Fibroblast of lung (primary cell): ENCODE measurements around the gene TRIM37.

Experiments
- EZH2 ChIP-seq: IDR thresholded peaks from 2 replicates; pipeline ENCODE4 v1.5.1; 2012; ENCODE audit warnings: low read length, control low read depth, mild to moderate bottlenecking; ENCODE audit errors: missing control alignments
- TF ChIP-seq, protein P1 (sequence below), 2 donors: IDR thresholded peaks in 1 of 2; conservative IDR thresholded peaks in 1 of 2; 1 replicate in 1 of 2; 2 replicates in 1 of 2; pipeline ENCODE4 v1.5.1; 2011 to 2012; ENCODE audit warnings: low read length in 2 of 2, control low read depth in 1 of 2, inconsistent platforms in 1 of 2, low read depth in 1 of 2, mild to moderate bottlenecking in 1 of 2

DNA sequence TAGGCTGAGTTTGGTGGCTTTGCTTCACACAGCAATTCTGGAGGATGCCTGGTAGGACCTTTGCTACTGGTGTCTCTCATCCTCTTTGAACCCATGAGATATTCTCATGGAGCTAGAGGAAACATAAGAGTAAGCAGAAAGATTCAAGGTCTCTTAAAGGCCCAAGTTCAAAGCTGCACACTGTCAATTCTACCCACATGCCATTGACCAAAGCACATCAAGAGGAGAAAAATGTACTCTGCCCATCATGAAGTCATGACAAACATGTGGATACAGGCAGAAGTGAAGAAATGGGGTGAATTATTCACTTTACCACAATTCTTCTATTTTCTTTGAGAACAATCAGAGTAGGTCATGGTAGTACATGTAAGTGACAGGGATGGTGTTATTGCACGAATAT is 35.2 kb upstream of the TRIM37 start:
- no peak for TF ChIP-seq EZH2
- TF ChIP-seq, protein P1, sequence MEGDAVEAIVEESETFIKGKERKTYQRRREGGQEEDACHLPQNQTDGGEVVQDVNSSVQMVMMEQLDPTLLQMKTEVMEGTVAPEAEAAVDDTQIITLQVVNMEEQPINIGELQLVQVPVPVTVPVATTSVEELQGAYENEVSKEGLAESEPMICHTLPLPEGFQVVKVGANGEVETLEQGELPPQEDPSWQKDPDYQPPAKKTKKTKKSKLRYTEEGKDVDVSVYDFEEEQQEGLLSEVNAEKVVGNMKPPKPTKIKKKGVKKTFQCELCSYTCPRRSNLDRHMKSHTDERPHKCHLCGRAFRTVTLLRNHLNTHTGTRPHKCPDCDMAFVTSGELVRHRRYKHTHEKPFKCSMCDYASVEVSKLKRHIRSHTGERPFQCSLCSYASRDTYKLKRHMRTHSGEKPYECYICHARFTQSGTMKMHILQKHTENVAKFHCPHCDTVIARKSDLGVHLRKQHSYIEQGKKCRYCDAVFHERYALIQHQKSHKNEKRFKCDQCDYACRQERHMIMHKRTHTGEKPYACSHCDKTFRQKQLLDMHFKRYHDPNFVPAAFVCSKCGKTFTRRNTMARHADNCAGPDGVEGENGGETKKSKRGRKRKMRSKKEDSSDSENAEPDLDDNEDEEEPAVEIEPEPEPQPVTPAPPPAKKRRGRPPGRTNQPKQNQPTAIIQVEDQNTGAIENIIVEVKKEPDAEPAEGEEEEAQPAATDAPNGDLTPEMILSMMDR (conservative IDR thresholded peaks at IDR 0.05 in 1 of 2, IDR thresholded peaks at IDR 0.05 in 1 of 2; ENCODE audit: low read depth in 1 of 2, low read length in 2 of 2) = no peak
